SH-SY5Y (cell line): ENCODE measurements around the gene TECTA.

Experiments used
- GATA2 ChIP-seq: IDR thresholded peaks from 2 replicates; pipeline ENCODE4 v1.6.1; 2011; ENCODE audit warnings: mild to moderate bottlenecking, low read depth, low read length
- GATA3 ChIP-seq: IDR thresholded peaks from 2 replicates; pipeline ENCODE4 v1.6.1; 2011; ENCODE audit warnings: low read depth, mild to moderate bottlenecking, low read length, moderate library complexity

- TF ChIP-seq GATA3 (no peak), GATA2 (no peak)
These were observed 22.5 kb downstream of the TECTA start for GRCh38 chr11:121123496-121124069.
